Measurements from ENCODE around the gene FIGNL1.
A peak's percentile ranks its signal among the peaks of the same experiment; 100 is the strongest.

The FIGNL1 gene

DNA sequence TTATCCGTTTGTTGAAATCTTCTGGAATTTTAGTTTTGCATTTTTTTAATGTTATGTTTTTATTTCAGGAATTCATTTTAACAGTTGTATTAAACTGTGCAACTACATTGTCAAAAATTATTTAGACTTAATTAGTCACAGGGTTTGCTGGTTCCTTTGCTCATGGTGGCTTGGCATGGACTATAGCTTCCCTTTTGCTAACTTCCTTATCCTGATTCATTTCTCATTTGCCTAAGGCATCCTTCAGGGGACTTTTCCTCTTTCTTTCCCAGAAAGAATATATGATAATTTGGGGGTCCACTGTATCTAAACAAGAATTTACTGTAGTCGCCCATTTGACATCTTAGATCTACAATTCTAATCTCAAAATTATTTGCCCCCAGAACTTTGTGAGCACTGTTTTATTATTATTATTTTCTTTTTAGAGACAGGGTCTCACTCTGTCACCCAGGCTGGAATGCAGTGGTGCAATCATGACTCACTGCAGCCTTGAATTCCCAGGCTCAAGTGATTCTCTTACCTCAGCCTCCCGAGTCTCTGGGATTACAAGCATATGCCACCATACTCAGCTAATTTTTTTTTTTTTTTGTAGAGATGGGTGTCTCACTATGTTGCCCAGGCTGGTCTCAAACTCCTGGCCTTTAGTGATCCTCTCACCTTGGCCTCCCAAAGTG, 13.9 kb downstream of the FIGNL1 start:
- intact Hi-C loops (cut with DNase I), result no loop called here
- DNase-seq, result no peak

DNA sequence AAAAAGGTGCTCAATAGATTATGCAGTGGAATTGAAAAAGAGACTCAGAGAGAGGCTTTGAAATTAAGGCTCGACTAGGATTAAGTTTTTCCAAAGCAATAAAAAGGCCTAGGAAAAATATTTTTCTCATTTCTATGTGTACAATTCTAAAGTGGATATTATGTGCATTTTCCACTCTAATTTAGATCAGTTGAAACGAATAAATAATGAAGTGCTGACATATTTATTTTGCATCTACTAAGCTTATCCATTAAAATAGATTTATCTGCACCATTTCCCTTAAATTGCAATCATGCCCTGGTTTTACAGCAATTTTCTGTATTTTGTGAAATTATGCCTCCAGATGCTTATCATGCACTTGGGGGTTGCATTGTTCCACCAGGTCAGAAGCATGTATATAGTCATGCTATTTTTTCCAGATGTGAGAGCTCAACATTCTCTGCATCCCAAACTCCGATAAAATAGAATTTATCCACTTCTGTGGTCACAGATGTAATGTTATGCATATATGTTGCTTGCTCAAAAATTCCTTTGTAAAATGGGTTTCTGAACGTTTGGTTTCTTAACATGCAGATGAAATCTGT, 18.3 kb downstream of the FIGNL1 start:
- no peak for DNase-seq
- intact Hi-C loops (cut with DNase I), result no loop called here

DNA sequence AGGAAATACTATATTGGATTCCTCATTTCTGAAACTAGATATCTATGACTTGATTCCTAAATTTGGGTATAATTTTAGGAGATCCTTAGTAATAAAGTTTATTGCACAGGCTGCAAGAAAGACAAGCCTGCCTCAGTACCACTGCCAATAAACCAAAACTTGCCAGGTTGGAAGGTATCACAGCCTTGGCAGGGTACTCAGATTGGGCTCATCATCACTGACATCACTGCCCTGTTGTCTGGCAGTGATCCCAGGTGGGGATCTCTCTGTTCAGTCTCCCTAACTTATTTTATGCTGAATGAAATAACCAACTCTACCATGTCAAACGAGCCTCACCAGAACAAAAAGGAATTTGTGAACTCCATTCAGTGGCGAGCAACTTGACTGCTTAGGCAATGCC, 18.8 kb downstream of the FIGNL1 start:
- DNase-seq, result no peak
- intact Hi-C loops (cut with DNase I), result no loop called here

DNA sequence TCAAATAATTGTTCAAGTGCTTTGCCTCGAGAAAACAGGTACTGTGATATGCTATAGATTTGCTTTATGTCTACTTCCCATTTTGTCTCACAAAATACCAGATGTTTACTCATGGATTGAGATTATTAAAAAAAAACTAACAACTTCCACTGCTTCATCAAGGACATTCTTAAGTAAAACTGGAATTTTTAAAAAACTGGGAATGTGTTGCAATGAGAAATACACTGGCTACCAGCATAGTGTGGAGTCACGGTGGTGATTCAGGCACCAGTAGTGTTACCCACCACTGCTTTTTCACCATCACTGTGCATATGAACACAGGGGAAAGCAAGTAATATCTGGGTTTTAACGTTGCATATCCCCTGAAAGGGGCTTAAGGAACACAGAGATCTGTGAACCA, 21.2 kb downstream of the FIGNL1 start:
- no peak for DNase-seq
- intact Hi-C loops (cut with DNase I), result no loop called here

DNA sequence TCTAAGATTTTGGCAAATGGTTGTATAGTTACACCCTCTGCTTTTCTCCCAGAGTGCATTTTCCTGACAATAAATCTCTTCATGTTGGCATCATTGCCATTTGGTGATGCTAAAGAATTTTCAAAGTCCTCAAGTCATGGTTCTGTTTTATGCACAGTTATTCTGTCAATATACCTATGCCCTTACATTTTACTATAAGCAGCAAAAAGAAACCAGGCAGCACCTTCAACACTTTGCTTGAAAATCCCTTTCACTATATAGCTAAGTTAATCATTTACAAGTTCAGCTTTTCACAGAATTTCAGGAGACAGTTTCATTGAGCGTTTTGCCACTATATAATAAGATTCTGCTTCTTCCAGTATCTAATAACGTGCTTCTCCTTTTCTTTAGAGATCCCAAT, 22.6 kb downstream of the FIGNL1 start:
- DNase-seq, result no peak
- intact Hi-C loops (cut with DNase I), result no loop called here

DNA sequence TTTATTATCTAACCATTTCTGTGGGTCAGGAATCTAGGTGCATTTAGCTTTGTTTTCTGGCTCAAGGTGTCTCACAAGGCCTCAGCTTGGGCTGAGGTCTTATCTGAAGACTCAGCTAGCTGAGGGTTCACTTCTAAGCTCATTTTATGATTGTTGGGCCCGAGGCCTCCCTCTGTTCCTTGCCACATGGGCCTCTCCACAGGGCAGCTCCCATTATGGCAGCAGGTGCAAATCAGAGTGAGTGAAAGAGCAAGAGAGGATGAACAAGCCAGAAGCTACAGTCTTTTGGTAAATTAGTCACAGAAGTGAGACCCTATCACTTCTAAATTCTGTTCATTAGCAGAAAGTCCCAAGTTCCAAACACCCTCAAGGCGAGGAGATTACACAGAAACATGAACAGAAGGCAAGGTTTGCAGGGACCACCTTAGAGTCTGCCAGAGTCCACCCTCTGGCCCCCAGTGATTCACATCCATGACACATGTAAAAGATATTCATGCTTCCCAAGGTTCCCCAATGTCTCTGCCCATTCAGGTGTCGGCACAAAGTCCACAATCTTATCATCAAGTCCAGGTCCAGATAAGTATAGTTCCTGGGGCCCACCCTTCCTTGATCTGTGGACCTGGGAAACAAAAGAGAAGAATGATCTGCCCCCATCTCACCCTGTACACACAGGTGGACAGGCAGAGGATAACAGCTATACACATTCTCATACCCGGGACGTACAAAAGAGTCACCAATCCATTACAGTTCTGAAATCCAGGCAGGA, 23.7 kb downstream of the FIGNL1 start:
- no peak for DNase-seq
- intact Hi-C loops (cut with DNase I), result no loop called here

DNA sequence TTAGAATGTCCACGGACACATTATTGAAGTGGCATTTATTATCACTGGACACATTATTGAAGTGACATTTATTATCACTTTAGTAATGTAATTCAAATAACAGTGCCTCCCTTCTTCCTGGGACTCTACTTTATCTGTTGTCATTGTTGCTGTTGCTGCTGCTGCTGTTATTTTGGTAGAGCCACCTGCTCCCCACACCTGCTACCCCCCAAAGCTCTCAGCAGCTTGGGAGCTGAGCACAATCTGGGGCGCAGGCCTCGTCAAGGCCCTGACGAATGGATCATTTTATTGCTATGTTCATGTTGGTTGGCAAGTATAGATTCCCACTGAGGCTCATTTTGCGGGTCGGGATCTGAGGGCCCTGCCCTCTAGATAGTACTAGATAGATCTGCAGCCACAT, 24.8 kb downstream of the FIGNL1 start:
- intact Hi-C loops (cut with DNase I), result no loop called here
- DNase-seq, result no peak

DNA sequence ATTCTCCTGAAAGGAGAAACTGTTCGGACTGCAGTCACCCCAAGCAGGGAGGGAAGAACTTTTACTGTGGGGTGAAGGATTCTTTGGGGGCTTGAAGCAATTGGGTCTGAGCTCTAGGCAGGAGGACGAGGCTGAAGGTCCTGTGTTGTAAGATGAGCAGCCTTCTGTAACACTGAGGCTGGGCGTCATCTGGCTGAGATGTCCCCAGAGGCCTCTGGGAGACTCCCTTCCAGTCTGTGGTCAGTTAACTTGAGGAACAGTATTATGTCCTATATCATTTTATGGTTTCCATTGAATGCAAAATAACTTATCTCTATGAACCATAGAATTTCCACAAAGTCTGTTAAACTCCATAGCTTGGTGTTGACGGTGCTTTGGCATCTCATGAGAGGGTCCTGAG, 26.3 kb downstream of the FIGNL1 start:
- intact Hi-C loops (cut with DNase I), result no loop called here
- DNase-seq, result no peak

DNA sequence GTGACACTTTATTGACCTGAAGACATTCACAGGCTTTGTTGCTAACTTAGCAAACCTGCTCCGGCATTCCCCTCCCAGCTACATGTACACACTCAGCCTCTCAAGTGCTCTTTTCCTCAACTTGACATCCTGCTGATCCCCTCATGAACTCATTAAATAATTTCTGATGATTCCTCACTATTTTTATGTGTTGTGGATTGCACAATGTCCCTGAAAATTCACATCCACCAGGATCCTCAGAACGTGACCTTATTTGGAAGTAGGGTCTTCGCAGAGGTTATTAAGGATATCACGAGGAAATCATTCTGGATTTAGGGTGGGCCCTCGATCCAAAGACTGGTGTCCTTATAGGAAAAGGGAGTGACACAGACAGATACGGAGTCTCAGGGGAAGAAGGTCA, 27.3 kb downstream of the FIGNL1 start:
- DNase-seq, result no peak

DNA sequence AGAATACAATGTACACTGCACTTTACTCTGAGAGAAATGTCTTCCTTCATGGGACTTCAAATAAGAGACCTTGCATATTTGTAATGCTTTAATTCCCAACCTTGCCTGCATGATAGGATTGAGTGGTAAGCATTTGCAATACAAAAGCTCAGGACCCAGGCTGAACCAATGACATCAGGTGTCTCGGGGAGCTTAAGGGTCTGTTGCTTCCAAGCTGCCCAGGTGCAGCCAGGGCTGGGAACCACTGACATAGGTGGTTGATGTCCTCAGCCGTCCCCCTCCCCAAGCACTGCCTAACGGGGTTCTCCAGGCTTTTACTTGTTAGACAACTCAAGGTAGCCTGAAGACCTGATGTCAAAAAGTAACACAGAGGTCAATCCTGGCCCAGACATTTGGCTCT, 29.1 kb downstream of the FIGNL1 start:
- intact Hi-C loops (cut with DNase I), result no loop called here
- DNase-seq, result no peak

More for the DNA sequence above, 27.3 kb downstream of the FIGNL1 start:
- intact Hi-C loops (cut with DNase I), result no loop called here

DNA sequence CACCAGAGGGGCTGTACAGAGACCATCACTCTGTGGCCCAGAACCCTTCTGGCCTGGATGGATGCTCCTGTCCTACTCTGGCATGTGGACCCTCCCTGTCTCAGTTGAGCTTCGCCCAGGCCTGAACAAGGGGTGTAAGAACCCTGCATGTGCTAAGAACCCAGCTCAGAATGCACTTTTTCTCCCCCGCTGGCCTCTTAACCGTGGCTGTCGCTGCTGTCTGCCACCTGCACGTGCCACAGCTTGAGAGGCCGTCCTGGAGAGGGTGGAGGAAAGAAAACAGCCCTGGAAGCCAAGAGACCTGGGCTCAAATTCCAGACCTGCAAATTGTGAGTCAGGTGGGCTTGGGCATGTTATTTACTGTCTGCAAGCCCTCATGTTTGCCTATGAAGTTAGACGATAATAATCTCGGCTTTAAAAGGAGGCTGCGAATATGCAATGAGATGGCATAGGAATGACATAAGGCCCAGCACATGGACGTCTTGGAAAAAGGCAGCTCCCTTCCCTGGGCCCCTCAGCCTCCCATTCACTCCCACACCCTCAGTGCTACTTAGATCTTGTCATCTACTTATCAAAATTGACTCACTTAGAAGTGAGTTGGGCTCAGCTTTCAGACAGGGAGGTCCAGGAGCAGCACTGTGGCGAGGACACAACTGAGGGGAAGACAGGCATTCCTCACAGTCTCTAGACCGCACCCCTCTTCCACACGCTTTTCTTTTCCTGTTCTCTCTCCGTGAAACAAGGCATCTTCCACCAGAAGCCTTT, 31.4 kb downstream of the FIGNL1 start:
- intact Hi-C loops (cut with DNase I), result loop anchor here (2.0 to 5.0 kb wide), 2 partner anchors 211 to 276 kb away; no protein-coding TSS in a partner anchor
- DNase-seq, result no peak

DNA sequence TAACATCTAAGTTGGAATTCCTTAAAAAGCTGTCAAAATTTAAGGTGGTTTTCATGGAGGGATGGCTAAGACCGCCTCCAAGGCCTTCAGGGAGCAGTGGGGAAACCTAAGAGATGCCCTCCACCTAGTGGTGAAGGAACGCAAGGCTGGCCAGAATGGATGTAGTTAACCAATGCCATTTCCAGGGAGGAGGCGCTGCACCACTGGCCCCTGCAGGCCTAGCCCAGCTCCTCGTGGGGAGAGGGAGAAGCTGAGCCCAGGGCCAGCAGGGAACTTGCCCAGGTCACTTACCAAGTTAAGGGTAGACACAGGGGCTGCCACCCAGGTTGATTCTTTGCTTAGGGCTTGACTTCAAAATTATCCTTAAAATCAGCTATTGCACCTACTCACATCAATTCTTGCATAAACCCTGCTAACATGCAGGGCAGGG, 32.0 kb downstream of the FIGNL1 start:
- DNase-seq, result peak; percentile 36 to 94 (median 70)
- intact Hi-C loops (cut with DNase I), result loop anchor here (2.0 to 5.0 kb wide), 2 partner anchors 211 to 275 kb away; no protein-coding TSS in a partner anchor

DNA sequence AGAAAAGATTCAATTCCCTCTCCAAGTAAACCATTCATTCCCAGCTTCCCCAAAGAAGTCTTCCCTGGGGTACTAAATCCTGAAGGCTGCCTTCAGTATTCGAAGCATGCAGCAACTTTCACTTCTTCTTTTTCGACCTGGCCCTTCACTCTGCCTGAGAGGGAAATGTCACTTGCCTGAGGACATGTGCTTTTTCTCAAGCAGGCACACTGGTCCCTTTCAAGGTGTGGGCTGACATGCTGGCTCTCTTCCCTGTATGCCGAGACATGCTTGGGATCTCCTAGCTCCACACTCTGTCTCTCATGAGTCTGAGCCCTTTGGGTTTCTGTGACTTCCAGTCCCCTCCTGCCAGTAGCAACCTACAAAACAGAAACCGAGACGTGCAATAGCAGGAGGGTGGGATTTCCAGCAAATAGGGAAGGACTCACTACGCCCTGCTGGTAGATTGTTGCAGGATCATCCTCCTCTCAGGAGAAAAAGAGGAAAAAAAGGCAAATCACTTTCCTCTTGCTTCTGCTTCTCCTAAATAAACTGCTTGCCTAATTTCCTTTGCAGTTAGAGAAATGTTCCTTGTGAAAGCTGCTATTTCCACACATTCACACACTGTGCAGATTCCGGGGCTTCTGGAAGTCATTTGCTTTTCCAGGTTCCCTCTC, 33.5 kb downstream of the FIGNL1 start:
- intact Hi-C loops (cut with DNase I), result loop anchor here (5.0 kb wide), 1 partner anchor 209 kb away; no protein-coding TSS in a partner anchor

DNA sequence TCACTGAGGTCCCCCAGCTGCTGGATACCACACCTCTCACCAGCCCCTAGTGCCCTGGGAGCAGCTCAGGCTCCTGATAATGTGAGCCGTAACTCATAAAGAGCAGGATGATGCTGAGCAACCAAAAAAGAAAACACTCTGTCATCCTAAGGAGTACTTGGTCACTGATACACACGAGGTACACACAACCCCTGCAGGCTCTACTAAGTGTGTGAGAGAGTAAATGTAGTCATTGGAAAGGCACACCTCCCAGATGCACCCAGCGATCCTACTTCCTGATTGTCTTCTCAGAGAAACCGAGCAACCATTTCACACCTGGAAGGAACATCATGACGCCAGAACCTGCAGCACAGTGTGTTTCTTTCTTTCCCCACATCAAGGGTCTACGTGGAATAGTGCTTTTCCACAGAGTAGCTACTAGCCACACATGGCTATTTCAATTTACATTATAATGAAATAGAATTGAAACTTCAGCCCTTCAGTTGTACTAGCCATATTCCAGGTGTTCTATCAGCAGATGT, 34.2 kb downstream of the FIGNL1 start:
- intact Hi-C loops (cut with DNase I), result loop anchor here (5.0 kb wide), 1 partner anchor 209 kb away; no protein-coding TSS in a partner anchor
- no peak for DNase-seq

More for the DNA sequence above, 33.5 kb downstream of the FIGNL1 start:
- no peak for DNase-seq

DNA sequence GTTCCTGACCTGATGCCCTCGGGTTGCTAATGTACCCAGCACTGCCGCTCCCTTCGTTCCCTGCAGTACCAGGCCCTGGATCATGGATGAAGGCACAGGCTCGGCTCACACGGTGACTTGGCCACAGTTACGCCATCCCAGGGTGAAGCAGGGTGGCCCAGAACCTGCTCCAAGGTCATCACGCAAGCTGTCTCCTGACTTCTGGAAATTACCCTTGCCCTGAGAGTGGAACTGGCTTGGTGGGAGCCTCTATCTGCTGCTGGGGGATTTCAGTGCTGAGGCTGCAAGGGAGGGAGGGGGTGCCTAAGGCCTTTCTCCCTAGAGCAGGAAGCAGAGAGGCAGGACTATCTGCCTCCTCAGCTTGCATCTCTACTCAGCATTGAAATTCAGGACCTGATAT, 36.6 kb downstream of the FIGNL1 start:
- intact Hi-C loops (cut with DNase I), result no loop called here
- no peak for DNase-seq

DNA sequence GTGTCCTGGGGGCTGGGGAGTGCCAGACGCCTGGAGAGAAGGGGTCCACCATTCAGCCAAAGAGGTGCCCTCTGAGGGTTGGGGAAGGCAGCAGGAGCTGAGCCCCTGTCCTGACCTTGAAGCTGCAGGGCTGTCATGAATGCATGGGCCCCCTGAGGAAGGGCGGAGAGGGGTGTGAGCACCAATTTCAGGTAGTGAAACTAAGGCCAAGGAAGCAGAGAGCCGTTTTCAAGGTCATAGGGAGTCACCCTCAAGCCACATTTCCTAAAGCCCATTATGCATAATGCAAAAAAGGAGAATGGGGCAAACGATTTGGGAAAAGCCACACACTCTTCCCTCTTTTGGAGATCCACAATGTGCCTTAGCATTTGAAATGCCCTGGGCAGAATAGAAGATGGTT, 37.2 kb downstream of the FIGNL1 start:
- intact Hi-C loops (cut with DNase I), result no loop called here

DNA sequence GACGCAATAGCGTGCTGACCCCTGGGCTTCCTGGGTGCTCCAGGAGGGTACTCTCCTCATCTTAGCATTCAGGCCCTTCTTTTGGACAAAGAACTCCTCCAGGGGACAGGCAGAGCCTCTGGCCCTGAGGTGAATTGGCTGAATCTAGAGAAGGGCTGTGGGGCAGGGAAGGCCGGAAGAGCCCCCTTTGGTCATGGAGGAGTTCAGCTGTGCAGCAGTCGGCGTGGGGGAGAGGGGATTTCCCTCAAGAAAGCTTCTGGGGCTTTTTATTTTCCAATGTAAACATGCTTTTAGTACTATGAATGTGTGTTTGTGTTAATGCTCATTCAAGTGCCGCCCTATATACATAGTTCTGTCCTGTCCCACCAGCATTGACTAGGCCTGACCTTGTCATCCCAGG, 38.8 kb downstream of the FIGNL1 start:
- intact Hi-C loops (cut with DNase I), result no loop called here
- no peak for DNase-seq

More for the DNA sequence above, 37.2 kb downstream of the FIGNL1 start:
- no peak for DNase-seq

DNA sequence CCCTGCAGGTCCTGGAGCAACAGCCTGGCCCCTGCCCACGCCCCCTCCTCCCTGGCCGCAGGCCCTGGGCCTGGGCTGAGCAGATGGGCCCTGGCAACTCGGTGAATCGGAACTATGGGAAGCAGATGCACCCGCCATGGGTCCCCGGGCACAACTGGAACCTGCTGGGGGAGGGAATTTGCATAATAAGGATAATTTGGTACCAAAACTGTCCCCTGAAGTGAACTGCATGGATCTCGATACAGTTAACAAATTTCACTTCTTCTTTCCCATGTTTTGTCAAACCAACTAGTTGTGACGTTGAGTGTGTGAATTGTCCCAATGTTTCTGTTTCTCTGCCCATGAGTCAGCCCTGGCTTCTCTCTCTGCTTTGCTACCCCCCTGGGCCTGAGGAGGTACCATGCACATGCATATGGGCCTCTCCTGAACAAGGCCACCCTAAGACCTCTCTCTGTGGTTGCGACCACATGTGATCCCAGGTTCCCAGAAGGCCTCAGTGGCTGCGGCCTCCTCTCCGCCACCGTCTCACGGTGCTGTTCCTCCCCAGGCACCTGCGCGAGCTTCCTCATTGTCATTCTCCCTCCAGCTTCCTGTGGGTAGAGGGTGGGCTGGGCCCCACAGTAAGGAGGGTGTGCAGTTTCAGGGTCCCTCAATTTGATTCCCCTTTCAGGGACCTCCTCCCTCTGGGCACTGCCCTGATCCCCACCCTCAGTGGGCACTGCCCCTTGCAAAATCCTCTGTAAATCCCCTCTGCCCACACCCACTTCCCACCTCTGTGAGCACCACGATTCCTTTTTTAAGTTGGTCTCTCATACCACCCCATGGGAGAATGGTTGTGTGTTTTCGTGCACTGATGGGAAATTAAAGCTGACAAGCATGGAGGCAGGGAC, 40.0 kb downstream of the FIGNL1 start:
- no peak for DNase-seq
- intact Hi-C loops (cut with DNase I), result no loop called here

DNA sequence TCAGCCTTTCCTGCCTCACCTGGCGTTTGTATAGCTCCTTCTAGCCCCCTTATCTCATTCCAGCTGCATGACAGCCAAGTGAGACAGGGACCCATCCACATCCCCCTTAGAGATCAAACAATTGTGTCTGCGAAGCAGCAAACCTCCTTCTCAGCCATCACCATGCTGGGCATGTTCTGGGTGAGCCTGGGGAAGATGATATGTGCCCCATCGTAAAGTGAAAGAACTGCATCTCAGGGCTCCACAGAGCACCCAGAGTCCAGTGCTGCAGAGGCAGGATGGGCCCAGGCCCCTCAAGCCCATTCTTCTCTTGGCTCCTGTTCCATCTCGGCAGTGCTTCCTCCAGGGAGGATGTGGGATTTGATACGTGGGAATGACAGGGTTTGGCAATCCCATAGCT, 43.2 kb downstream of the FIGNL1 start:
- intact Hi-C loops (cut with DNase I), result no loop called here
- DNase-seq, result no peak

All from posterior cingulate gyrus (tissue), 11 donors.